ENCODE results near the gene TFB2M.

- TF ChIP-seq, protein P1, sequence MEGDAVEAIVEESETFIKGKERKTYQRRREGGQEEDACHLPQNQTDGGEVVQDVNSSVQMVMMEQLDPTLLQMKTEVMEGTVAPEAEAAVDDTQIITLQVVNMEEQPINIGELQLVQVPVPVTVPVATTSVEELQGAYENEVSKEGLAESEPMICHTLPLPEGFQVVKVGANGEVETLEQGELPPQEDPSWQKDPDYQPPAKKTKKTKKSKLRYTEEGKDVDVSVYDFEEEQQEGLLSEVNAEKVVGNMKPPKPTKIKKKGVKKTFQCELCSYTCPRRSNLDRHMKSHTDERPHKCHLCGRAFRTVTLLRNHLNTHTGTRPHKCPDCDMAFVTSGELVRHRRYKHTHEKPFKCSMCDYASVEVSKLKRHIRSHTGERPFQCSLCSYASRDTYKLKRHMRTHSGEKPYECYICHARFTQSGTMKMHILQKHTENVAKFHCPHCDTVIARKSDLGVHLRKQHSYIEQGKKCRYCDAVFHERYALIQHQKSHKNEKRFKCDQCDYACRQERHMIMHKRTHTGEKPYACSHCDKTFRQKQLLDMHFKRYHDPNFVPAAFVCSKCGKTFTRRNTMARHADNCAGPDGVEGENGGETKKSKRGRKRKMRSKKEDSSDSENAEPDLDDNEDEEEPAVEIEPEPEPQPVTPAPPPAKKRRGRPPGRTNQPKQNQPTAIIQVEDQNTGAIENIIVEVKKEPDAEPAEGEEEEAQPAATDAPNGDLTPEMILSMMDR (IDR thresholded peaks at IDR 0.05), result no peak
- TF ChIP-seq POLR2A (IDR thresholded peaks at IDR 0.05), result no peak
Observed at GRCh38 chr1:246559310-246559709, 6.8 kb downstream of the TFB2M start.

All from Peyer's patch (tissue), 4 donors.